NCI-H82 treated with DMSO at 0.1 percent for 48 hours (cell line): ENCODE measurements around the gene EME1.
"Not testable (repeated sequence)": the region's sequence is repeated elsewhere in the genome, so short reads cannot be mapped to it uniquely, and the experiment has no call there.

ENCODE experiments used
- DNase-seq: peaks from one replicate; lab custom pipeline; 2025; ENCODE audit not compliant: unreplicated experiment; lab: John Stamatoyannopoulos, UW

The EME1 gene

GRCh38 chr17:50386510-50386909 lies 13.5 kb downstream of the EME1 start:
- no peak for DNase-seq

- no peak for DNase-seq
Measured at GRCh38 chr17:50388728-50389127, 15.7 kb downstream of the EME1 start.

- DNase-seq = no peak
Measured at GRCh38 chr17:50389534-50389933, 16.5 kb downstream of the EME1 start.

- DNase-seq = no peak
Measured at GRCh38 chr17:50392621-50393020, 19.6 kb downstream of the EME1 start.

GRCh38 chr17:50393700-50394099 lies 20.7 kb downstream of the EME1 start:
- DNase-seq = no peak

GRCh38 chr17:50394711-50395110 lies 21.7 kb downstream of the EME1 start:
- DNase-seq = no peak

GRCh38 chr17:50396261-50397110 lies 23.5 kb downstream of the EME1 start:
- DNase-seq = no peak

GRCh38 chr17:50397111-50397918 lies 24.3 kb downstream of the EME1 start, which contains the start of gene LRRC59:
LRRC59 (minus strand) TSS chr17:50397523; CDS start chr17:50397317, 206 bp downstream.
- DNase-seq = peak; percentile 50

- DNase-seq = no peak
Measured at GRCh38 chr17:50397919-50398285, 24.9 kb downstream of the EME1 start.

GRCh38 chr17:50398672-50399071 lies 25.6 kb downstream of the EME1 start:
- DNase-seq = not testable (repeated sequence)

- DNase-seq = not testable (repeated sequence)
Measured at GRCh38 chr17:50399591-50399990, 26.6 kb downstream of the EME1 start.

GRCh38 chr17:50405351-50405750 lies 32.3 kb downstream of the EME1 start:
- DNase-seq = not testable (repeated sequence)

GRCh38 chr17:50406578-50406977 lies 33.5 kb downstream of the EME1 start:
- no peak for DNase-seq

GRCh38 chr17:50407921-50408320 lies 34.9 kb downstream of the EME1 start:
- DNase-seq = no peak

GRCh38 chr17:50412188-50412732 lies 39.2 kb downstream of the EME1 start:
- no peak for DNase-seq

- no peak for DNase-seq
Measured at GRCh38 chr17:50414808-50415207, 41.8 kb downstream of the EME1 start.

- not testable (repeated sequence) for DNase-seq
Measured at GRCh38 chr17:50419577-50419976, 46.5 kb downstream of the EME1 start.

- no peak for DNase-seq
Measured at GRCh38 chr17:50420419-50421112, 47.5 kb downstream of the EME1 start.

GRCh38 chr17:50421308-50422051 lies 48.5 kb downstream of the EME1 start:
- DNase-seq = no peak

GRCh38 chr17:50422738-50423137 lies 49.7 kb downstream of the EME1 start:
- DNase-seq = no peak
